HG03571 (cell line): ENCODE results near the gene C19orf33.

ENCODE experiments used
- ATAC-seq: cut with Tn5 transposase; IDR thresholded peaks from one replicate; pipeline ENCODE4 v1.9.1; 2021; ENCODE audit not compliant: unreplicated experiment

Gene C19orf33

DNA sequence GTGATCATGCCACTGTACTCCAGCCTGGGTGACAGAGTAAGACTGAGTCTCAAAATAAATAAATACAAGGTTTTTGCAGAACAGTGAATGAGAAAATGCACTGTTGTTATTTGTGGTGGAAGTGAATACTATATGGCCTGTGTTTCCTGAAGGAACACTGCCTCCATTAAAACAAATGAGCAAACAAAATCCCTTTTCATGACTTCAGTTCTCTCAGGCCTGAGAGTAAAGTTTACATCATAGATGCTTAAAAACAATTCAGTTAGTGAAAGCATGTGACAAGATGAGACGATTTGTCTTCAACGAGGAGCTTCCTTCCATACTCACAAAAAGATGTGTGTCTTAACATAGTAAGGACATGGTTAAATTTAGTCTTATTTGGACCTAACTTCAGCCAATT is 25.3 kb upstream of the C19orf33 start:
- ATAC-seq, result no peak

DNA sequence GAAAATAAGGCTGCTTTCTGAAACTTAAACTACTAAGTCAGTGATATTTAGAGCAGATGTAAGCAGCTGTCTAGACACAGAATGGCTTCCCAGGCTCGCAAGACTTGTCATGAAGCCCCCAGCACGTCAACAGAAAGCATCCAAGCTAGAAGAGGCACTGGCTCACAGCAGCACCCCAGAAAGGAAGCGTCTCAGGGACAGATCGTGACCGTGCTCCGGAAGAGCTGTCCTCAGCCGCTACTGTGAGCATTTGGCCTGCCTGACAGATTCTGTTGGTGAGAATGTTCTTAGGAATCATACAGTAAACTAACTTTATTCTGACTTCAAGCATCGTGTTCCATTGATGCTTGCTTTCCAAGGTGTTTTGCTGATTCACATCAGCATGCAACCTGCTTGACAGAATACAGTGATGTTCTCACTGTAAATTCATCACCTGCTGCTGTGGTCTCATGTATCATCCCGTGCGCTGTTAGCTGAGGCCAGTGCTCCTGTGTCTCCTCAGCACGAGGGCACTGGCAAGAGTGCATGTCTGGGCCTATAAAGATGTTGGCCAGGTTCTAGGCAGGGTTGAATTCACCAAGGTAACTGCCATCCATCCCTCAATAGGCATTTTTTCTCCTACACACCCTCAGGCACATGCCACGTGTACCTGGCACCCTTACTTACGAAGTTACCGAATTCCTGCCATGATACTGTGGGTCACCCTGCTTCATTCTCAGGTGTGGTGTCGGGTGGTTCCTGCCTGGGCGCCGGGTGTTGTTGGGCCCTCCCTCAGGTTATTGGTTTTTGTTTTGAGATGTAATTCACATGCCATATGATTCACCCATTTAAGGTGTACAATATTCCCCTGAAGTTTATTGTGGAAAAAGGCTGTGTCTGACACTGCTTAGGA is 23.8 kb upstream of the C19orf33 start:
- ATAC-seq, result no peak

DNA sequence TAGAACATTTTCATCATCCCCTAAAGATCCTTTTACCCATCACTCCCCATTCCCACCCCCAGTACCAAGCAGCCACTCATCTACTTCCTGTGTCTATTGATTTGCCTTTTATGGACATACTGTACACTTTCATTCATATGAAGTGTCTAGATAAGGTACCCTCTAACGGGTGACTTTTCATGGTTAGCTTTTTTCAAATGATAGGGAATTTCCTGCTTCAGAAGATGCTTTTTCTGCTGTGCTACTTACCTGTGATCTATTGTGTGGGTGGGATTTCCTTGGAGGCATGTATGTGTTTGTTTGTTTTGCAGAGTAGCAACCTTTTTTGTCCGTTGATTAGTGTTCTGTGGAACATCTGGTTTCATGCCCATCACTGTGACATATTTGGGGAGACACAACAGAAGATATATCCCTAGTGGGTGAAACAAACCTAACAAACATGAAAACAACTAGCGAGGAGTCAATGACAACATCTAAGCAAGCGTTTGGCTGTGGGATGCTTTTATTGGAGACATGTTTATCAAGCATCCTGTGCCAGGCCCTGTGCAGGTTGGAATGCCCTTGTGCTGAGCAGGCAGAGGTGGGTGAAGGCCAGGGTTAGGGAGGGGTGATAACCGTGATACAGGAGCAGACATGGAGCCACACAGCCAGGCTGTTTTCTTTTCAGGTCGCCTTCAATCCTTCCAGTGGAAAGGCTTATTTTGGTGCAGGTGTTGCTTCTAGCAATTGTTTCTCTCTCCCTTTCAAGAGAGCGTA is 22.1 kb upstream of the C19orf33 start:
- no peak for ATAC-seq

DNA sequence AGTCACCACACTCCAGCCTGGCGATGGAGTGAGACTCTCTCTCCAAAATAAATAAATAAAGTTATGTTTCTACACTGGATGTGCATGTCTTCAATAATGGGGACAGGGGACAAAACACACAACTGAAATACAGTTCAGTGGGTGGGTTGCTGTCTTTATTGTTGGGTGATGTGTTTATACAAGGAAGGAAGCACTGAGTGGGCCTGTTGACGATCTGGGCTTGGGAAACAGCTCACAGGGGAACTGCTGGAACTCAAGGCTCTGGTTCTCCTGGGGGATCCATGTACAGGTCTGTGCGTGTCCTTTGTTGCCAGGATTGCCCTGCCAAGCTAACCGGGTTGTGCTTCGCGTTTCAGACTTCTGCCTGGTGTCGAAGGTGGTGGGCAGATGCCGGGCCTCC is 20.8 kb upstream of the C19orf33 start:
- no peak for ATAC-seq

DNA sequence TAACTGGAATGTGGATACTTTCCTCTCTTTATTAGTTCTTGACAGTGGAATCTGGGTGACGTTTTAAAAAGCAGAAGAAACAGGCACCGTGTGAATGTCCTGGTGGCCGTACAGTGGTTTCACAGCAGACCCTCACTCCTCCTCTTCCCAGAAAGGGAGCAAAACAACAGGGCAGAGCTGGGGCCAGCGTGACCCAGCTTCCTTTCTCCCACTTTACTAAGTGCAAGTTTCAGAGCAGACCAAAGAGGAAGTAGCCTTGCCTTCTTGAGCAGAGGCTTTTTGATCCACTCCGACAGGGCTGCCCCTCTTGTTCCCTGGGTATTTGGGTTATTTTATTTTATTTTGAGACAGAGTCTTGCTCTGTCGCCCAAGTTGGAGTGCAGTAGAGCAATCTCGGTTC is 19.6 kb upstream of the C19orf33 start:
- no peak for ATAC-seq

DNA sequence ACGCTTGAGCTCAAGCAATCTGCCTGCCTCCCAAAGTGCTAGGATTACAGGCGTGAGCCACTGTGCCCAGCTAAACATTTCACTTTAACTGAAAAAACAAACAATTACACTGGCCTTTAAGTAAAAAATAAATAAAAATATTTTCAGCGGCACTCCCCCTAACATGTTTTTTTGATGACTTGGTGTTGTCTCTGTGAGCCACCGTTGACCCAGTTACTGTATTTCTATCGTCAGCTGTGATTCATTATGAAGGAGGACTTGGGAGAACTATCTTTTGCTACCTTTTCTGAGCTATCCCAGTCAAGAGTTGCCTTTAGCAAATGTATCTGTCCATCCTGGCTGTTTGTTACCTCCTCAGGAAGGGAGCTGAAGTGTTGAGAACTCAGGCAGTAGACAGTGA is 18.5 kb upstream of the C19orf33 start:
- no peak for ATAC-seq

DNA sequence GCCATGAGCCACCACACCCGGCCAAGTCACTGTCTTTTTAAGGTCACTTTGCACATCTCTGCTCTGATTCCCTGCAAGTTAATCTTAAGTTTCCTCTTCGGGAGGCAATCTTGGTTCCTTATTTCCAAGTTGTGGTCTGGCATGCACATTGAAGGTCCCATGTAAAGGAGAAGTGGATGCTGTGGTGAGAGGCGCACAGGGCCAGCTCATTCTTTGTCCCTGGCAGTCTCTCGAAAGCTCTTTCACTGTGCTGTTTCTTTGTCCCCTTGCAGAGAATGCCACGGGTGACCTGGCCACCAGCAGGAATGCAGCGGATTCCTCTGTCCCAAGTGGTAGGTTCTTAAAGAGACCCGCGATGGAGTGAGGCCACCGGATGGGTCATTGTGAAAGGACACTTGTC is 16.4 kb upstream of the C19orf33 start:
- ATAC-seq, result no peak

DNA sequence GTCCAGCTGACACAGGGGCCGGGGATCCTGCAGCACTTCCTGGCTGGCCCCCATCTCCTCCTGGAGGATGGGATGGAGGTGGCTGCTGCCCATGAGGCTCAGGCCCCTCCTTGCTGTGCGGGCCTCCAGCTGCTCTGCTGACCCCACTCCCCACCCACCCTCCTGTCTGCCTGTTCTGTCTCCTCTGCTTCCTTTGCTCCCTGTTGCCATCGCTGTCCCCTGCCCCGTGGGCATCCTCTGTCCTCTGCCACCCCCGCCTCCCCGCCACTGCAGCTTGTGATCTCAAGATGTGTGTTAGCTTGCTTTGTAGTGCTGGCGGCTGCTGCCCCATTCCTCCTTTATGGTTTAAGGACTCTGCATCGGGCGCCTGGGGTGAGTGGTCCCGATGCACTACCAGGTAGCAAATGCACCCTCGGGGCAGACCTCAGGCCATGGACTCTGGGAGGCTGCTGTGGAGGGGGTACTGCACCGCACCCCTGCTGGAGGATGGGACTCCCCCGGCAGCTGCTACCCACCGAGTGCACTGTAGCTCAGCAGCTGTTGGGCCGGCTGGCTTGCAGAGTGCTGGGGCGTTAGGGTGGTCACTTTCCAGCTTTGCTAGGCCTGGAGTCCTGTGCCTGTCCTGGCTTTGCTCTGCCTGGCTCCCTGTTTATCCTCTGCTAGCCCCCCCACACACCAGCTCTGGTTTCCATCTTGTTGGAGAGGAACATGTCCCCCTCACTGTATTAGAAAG is 15.8 kb upstream of the C19orf33 start:
- no peak for ATAC-seq

DNA sequence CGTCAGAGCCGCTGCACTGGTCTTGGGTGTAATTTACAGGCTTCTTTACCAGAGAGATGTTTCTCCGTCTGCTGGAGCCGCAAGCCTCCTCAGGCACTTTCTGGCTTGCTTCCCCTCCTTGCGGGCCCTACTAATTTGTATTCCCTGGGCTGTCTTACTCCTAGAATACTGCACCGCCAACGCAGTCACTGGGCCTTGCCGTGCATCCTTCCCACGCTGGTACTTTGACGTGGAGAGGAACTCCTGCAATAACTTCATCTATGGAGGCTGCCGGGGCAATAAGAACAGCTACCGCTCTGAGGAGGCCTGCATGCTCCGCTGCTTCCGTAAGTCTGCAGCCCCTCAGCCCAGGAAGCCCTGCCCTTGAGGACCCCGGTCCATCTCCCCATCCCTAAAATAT is 14.1 kb upstream of the C19orf33 start:
- ATAC-seq, result no peak

DNA sequence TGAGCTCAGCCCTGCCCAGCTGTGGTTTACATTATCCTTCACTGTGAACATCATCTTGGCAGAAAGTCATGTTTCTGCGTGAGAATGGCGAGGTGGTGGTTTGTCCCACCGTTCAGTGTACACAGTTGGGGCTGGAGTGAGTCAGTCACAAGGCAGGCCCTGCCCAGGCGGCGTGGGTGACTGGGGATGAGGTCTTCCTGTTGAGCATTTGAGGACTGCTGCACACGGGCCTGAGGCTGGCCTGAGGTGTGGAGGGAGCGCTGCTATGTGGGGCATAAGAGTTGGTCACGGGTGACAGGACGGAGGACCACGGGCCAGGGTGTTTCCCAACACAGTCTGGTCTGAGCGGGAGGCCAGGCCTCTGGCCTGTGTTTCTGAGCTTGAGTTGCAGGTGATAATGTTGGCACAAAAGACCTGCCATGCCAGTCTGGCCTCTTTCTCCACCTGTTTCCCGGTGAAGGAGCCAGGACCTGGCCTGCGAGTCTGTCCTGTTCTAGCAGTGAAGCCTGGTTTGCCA is 13.4 kb upstream of the C19orf33 start:
- no peak for ATAC-seq

DNA sequence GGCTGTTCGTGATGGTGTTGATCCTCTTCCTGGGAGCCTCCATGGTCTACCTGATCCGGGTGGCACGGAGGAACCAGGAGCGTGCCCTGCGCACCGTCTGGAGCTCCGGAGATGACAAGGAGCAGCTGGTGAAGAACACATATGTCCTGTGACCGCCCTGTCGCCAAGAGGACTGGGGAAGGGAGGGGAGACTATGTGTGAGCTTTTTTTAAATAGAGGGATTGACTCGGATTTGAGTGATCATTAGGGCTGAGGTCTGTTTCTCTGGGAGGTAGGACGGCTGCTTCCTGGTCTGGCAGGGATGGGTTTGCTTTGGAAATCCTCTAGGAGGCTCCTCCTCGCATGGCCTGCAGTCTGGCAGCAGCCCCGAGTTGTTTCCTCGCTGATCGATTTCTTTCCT is 12.2 kb upstream of the C19orf33 start:
- ATAC-seq, result no peak

DNA sequence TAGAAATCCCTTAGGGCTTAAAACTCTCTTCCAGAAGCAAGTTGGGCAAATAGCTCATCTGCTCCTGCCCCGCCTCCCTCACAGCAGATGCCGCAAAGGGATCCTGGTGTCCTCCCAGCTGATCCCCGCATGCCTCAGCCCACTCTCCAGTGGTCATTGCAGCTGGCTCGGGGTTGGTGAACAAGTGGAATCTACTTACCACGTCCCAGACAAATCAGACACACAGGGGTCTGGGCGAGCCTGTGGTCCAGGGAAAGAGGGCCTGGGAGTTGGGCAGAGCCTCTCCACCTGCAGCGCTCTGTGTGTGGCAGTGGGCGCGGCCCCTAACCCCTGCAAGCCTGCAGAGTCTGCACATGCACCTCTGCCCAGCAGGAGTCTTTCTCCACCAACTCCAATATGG is 10.8 kb upstream of the C19orf33 start:
- ATAC-seq, result no peak

DNA sequence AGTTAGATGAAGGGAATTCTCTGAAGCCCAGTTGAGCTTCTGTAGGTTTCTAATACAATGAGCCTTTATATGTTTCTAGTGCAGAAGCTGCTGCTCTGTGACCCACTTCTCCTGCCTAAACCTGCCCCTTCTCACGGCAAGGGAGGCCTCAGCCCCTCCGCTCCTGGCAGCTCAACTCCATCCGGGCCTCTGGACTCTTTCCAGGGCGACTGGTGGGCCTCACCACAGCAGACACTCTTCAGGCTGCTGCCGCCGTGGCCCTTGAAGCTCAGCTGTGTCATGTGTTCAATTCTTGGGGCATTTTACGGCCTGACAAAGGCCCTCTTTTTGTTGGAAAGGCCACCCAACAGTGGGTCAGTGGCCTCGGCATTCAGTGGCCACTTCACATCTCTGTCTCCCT is 10.0 kb upstream of the C19orf33 start:
- no peak for ATAC-seq

DNA sequence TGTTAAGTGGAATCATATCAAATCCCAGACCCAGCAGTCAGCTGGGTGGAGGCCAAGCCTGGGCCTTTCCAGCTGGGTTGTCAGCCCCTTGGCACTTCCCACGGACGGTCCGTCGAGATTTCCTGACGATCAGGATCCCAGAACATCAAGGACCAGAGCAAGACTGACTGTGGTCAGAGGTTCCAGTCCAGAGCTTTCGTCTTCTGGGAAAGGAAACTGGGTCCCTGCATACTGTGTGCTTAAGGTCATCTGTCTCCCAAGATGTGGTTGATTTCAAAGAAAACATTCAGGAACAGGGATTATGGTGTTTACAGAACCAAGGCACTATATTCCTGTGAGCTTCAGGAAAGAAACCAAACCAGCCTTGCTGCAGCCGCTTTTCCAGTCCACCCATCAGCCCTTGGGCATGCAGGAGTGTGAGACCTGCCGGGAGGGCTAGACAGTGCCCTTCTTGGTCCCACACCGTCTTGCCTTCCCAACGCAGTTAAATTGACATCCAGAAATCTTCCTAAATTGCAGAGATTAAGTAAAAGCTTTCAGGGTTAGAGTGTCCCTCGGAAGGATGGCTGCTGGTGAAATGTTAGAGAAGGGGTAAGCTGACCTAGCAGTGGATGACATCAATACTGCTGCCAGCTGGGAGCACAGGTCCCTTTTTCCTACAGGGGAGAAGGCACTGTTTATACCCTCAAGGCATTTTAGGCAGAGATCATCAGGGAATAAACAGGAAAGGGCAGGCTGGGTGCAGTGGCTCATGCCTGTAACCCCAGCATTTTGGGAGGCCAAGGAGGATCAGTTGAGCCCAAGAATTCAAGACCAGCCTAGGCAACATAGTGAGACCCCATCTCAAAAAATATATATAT is 5.0 kb upstream of the C19orf33 start:
- no peak for ATAC-seq

DNA sequence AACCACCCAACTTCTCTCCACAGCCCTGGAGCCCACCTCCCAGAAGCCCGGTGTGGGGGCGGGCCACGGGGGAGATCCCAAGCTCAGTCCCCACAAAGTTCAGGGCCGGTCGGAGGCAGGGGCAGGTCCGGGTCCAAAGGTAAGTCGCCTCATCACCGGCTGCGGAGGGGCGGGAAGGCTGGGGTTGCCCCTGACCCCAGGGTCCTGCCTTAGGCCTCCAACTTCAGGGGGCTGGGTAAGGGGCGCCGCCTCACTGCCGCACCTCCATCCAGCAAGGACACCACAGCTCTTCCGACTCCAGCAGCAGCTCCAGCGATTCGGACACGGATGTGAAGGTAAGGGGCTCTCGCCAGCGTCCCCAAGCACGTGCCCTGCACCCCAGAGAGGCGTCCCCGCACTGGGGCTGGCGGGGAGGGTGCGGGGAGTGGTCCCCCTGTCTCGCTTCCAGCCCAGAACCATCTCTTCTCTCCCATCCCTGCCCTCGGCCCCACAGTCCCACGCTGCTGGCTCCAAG is 358 bp downstream of the C19orf33 start:
- no peak for ATAC-seq

DNA sequence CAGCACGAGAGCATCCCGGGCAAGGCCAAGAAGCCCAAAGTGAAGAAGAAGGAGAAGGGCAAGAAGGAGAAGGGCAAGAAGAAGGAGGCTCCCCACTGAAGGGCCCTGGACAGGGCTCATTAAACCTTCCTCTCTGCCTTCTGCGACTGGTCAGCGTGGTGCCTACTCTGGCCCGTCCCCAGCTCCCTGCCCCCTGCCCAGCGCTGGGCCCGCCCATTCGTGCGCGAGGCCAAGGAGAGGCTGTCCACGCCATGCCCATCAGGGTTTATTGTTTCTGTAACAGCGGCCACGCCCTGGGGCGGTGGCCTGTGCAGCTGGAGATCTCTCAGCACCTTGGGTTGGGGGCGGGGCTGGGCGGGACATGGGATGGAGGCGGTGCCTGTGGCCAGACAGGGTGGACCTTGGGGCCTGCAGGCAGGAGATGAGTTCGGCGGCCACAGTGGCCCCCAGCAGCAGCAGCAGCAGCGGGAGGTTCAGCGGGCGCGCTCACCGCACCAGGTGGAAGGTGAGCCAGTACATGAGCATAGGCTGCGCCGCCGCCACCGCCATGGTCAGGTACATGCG is 897 bp downstream of the C19orf33 start:
- no peak for ATAC-seq

DNA sequence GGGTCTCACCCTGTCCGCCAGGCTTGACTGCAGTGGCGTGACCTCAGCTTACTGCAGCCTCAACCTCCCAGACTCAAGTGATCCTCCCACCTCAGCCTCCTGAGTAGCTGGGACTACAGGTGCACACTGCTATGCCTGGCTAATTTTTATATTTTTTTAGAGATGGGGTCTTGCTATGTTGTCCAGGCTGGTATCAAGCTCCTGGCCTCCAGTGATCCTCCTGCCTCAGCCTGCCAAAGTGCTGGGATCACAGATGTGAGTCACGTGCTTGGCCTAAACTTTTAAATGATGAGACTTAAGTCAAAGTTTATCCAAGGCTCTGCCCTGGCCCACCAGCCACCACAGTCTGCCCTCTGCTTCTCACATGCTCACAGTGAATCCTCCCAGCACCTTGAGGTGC is 2.2 kb downstream of the C19orf33 start:
- no peak for ATAC-seq

DNA sequence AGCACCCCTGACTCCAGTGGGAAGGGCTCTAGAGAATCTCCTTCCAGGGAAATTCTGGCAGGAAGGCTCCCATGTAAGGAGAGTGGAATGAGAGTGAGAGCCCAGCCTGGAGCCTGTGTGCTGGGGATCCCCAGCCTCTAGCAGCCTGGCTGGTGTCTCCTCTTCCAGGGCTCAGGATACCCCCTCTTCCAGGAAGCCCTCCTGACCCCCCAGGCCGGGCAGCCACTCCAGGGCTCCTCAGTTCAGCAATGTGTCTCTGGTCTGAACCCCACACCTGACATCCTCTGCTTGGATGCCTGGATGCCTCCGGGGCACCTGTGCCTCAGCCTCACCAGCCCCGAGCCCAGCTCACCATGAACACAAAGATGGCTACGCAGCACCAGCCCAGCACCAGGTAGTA is 3.0 kb downstream of the C19orf33 start:
- ATAC-seq, result no peak

DNA sequence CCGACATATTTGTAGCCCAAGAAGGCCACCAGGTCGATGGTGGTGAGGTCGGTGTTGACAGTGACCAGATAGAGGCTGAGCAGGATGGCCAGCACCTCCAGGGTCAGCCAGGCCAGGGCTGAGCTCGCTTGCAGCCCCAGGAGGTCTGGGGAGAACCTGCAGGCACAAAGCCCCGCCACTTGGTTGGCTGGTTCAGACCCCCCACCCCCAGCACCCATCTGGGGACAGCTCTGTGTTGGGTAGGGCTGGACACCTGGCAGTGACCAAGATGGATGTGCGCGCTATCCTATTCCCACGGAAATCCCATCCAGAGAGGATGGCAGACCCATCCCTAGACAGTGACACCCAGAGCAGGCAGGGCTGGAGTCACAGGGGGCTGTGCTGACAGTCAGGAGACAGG is 3.5 kb downstream of the C19orf33 start:
- ATAC-seq, result no peak
